ENCODE measurements around the gene PTPDC1.
"Not testable (repeated sequence)": the region's sequence is repeated elsewhere in the genome, so short reads cannot be mapped to it uniquely, and the experiment has no call there.

Gene PTPDC1

GRCh38 chr9:94086486-94087345 is 2.5 kb downstream of the PTPDC1 start:
- no peak for DNase-seq (ENCODE audit: low read depth)

DNA sequence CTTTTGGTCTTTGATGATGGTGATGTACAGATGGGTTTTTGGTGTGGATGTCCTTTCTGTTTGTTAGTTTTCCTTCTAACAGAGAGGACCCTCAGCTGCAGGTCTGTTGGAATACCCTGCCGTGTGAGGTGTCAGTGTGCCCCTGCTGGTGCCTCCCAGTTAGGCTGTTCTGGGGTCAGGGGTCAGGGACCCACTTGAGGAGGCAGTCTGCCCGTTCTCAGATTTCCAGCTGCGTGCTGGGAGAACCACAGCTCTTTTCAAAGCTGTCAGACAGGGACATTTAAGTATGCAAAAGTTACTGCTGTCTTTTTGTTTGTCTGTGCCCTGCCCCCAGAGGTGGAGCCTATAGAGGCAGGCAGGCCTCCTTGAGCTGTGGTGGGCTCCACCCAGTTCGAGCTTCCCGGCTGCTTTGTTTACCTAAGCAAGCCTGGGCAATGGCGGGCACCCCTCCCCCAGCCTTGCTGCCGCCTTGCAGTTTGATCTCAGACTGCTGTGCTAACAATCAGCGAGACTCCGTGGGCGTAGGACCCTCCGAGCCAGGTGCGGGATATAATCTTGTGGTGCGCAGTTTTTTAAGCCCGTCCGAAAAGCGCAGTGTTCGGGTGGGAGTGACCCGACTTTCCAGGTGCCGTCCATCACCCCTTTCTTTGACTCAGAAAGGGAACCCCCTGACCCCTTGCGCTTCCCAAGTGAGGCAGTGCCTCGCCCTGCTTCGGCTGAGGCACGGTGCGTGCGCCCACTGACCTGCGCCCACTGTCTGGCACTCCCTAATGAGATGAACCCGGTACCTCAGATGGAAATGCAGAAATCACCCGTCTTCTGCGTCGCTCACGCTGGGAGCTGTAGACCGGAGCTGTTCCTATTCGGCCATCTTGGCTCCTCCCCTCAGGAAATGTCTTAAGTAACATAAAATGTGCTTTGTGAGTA is 10.2 kb downstream of the PTPDC1 start:
- not testable (repeated sequence) for DNase-seq (ENCODE audit: low read depth)

DNA sequence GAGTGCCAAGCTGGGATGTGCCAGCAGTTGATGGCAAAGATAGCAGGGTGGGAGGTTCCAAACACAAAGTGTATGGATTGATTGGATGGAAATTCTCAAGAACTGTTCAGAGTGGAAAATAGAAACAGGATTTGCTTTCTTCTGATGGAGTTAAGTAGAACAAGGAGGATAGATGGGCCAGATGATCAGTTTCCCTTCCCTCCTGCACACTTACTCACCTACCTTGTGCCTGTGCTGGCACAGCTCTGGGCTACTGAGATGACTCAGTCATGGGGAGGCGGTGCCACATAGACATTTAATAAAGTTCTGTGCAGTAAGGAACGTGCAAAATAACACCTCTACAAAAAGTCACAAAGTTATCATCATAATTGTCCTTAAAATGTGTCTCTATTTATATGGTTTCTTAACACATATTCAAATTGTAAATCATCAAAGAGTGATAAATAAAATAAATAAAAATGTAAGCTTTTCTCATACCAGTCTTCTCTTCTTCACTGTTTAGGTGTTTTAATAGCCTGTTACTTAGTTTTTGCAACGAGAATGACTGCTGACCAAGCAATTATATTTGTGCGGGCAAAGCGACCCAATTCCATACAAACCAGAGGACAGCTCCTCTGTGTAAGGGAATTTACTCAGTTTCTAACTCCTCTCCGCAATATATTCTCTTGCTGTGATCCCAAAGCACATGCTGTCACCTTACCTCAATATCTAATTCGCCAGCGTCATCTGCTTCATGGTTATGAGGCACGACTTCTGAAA is 12.7 kb downstream of the PTPDC1 start:
- DNase-seq (ENCODE audit: low read depth), result no peak

- DNase-seq (ENCODE audit: low read depth), result no peak
Measured at GRCh38 chr9:94097788-94098414, 13.6 kb downstream of the PTPDC1 start.

- no peak for DNase-seq (ENCODE audit: low read depth)
Measured at GRCh38 chr9:94100152-94100879, 16.1 kb downstream of the PTPDC1 start.

DNA sequence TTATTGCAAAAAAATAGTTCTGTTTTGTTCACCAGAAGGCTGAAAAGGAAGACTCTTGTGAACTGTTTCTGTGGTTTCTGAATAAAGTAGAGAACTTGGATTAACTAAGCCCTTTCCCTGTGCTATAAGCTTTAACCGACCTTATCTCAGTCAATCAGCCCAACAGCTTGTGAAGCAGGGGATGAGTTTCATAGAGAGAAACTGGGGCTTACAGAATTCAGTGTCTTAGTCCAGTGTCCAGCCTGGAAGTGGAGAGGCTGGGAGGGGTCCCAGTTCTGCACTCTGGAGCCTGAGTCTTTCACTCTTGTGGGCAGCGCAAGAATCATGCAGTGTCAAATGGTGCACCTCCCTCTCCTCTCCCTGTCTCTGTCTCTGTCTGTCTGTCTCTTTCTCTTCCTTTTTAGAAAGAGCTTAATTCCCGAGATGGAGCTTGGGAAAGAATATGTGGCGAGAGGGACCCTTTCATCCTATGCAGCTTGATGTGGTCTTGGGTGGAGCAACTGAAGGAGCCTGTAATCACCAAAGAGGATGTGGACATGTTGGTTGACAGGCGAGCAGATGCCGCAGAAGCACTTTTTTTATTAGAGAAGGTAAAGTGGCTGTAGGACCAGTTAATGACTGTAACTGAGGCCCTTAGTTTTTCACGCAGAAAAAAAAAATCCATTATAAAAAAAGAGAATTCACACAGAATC is 17.0 kb downstream of the PTPDC1 start:
- DNase-seq (ENCODE audit: low read depth), result no peak

DNA sequence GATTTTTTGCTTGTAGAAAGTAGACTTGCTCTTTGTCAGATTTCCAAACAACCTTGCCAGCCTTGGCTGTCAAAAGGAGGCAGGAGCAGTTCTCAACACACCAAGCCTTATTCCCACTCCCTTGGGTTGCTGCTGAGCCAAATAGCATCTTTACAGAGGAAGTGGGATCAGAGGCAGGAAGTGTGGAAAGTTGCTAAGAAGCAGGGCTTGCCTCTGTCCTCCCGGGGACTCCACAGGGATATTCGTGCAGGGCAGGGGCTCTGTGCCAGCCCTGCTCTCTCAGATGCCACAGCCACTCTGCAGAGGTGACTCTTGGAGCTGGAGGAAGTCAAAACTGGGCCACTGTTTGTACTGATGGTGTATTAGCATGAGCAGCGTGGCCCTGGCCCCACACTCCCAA is 24.3 kb downstream of the PTPDC1 start:
- no peak for DNase-seq (ENCODE audit: low read depth)

DNA sequence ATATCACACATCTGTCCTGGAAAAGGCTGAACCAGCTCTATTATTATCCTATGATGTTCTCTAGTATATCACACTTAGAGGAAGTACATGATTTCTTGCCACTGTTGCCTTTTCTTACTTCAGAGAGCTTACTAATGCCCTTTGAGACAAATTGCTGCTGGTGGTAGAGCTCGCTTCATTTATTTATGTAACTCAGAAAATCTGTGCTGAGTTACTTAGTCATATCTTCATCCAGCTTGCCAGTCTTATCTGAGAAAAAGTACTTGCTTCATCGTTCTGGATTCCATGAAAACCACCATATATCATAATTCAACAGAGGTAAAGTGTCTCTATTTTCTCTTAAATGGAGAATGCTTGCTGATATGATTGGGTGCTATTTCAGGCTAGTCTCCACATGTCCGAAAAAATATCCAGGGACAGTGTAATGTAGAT is 26.6 kb downstream of the PTPDC1 start:
- DNase-seq (ENCODE audit: low read depth), result no peak

DNA sequence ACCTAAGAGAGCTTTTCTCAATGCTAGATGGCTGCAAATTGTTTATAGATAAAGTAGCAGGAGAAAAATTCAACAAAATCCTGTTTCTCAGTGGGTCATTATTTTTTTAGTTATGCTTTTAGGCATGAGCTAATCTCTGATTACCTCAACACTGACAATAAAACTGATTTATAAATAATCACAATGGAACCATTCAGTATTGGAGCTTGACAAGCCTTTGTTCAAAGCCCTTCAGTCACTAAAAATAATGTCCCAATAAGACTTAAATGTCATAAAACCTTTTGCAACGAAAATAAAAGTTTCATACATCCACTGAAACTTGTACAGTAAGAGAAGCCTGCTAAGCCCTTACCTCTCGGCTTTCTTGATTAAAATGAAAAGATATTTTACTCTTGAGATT is 27.2 kb downstream of the PTPDC1 start:
- no peak for DNase-seq (ENCODE audit: low read depth)

DNA sequence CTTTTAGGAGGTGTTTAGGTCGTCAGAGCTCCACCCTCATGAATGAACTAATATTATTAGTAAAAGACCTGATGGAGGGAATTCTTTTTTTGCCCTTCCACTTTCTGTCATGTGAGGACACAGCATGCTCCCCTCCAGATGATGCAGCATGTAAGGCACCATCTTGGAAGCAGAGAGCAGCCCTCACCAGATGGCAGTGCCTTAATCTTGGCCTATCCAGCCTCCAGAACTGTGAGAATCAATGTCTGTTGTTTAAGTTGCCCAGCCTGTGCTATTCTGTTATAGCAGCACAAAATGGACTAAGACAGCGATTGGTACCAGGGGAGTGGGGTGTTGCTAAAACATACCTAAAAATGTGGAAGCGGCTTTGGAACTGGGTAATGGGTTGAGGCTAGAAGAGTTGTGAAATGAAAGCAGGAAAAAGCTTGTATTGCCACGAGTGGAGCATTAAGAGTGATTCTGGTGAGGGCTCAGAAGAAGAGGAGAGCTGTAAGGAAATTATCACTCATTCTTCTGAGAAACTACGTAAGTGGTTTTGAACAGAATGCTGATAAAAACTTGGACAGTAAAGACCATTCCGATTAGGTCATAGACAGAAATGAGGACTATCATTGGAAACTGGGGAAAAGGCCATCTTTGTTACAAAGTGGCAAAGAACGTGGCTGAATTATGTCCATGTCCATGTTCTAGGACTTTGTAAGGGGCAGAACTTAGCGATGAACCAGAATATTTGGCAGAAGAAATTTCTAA is 28.6 kb downstream of the PTPDC1 start:
- DNase-seq (ENCODE audit: low read depth), result no peak

DNA sequence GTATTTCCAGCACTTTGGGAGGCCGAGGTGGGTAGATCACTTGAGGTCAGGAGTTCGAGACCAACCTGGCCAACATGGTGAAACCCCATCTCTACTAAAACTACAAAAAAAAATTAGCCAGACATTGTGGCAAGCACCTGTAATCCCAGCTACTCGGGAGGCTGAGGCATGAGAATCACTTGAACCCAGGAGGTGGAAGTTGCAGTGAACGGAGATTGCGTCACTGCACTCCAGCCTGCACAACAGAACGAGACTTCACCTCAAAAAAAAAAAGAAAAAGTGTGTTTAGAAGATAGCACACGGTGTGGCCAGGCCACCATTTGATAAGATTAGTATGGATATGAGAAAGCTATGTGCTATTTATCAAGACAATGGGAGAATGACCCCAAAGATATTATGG is 35.8 kb downstream of the PTPDC1 start:
- DNase-seq (ENCODE audit: low read depth), result not testable (repeated sequence)

- DNase-seq (ENCODE audit: low read depth), result no peak
Measured at GRCh38 chr9:94120854-94121376, 36.7 kb downstream of the PTPDC1 start.

DNA sequence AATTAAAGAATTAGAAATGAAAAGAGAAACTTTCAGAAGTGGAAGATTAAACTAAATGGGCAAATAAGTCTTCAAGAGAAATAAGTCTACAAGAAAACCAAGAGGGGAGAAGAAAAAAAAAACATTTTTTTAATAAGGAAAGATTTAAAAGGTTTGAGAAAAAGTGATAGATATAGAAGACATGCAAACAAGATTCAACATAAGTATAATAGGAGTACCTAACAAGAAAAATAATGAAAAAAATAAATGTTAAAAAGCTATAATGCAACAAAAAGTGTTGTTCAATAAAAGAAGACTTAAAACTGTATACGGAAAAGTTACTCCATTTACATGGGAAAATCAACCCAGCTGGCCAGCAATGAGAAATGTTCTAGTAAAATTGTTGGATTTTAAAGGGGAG is 42.6 kb downstream of the PTPDC1 start:
- no peak for DNase-seq (ENCODE audit: low read depth)

- DNase-seq (ENCODE audit: low read depth), result no peak
Measured at GRCh38 chr9:94127806-94128205, 43.5 kb downstream of the PTPDC1 start.

GRCh38 chr9:94128580-94128979 is 44.3 kb downstream of the PTPDC1 start:
- DNase-seq (ENCODE audit: low read depth), result no peak

DNA sequence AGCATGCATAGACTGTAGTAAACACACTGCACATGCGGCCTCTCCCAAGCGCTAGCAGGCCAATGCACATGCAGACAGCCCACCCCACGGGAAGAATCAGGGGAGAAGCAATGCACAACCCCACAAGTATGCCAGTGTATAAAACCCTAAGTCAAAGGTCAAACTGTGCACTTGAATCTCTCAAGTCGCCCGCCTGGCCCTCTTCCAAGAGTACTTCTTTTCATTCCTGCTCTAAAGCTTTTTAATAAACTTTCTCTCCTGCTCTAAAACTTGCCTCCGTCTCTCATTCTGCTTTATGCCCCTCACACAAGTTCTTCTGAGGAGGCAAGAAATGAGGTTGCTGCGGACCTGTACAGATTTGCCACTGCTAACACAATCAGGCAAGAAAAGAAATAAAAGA is 50.4 kb downstream of the PTPDC1 start:
- no peak for DNase-seq (ENCODE audit: low read depth)

GRCh38 chr9:94135222-94135621 is 51.0 kb downstream of the PTPDC1 start:
- no peak for DNase-seq (ENCODE audit: low read depth)

GRCh38 chr9:94139672-94140417 is 55.6 kb downstream of the PTPDC1 start:
- no peak for DNase-seq (ENCODE audit: low read depth)

DNA sequence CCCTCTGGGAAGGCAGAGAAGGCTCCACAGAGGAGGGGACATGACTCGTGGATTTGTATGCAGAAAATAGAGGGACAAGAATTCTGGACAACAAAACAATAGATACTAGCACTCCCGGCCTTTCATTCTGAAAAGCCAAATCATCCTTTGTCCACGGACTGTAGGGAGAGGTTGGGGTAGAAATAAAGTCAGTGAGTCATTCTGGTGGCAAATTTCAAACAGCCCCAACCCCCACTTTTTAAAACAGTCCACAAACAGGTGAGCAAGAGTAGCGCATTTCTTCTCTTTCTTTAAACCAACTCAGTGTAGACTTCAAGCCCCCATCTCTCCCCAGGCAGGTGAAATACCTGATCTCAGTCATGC is 56.1 kb downstream of the PTPDC1 start:
- no peak for DNase-seq (ENCODE audit: low read depth)
